B cell (primary cell): ENCODE measurements around the gene GNAI2. TPM values are rescaled to one million over a fixed set of nuclear protein-coding genes. Genes with fewer than 3 reads are reported as not detected.

Source experiments
- ATAC-seq: fragments of 200-7000 bp; cut with Tn5 transposase; one replicate; pipeline ENCODE4 v1.10.0; 2021; ENCODE audit warnings: low read depth, mild to moderate bottlenecking, moderate number of reproducible peaks, moderate library complexity
- CTCF ChIA-PET: fragments of 350-600 bp; sonication (Branson Sonifier 250); formaldehyde crosslinking; loops from one replicate; lab custom pipeline; 2021; ENCODE audit warnings: antibody characterized with exemption, inconsistent platforms; lab: Charles Lee
- POLR2A ChIA-PET: fragments of 350-600 bp; sonication (Branson Sonifier 250); formaldehyde crosslinking; loops from one replicate; lab custom pipeline; 2021; ENCODE audit warnings: antibody characterized with exemption; lab: Charles Lee
- DNase-seq: peaks from one replicate; pipeline ENCODE4 v3.0.0; 2013
- H2AFZ ChIP-seq: 2 replicates; pipeline ENCODE4 v1.6.1; 2012; ENCODE audit warnings: mild to moderate bottlenecking, low read depth, low read length; ENCODE audit not compliant: insufficient read depth, poor library complexity, severe bottlenecking
- H3K27ac ChIP-seq, 2 donors: 1 replicate in 1 of 2; 2 replicates in 1 of 2; pipeline ENCODE4 v1.5.1; 2012 to 2013; ENCODE audit warnings: low read length in 2 of 2, mild to moderate bottlenecking in 2 of 2, moderate library complexity in 1 of 2
- H3K27me3 ChIP-seq, 4 experiments: fragments of 200-600 bp in 1 of 4; sonication (generic) in 1 of 4; replicated peaks in 1 of 4; 1 replicate in 2 of 4; 2 replicates in 2 of 4; pipeline versions ENCODE4 v1.6.1 to v1.7.0; 2013 to 2016; ENCODE audit warnings: low read length in 3 of 4, mild to moderate bottlenecking in 2 of 4, mixed read lengths in 1 of 4, moderate library complexity in 1 of 4; ENCODE audit not compliant: insufficient read depth in 4 of 4, control insufficient read depth in 3 of 4; ENCODE audit errors: control extremely low read depth in 1 of 4
- H3K36me3 ChIP-seq, 2 experiments: replicated peaks in 1 of 2; 1 replicate in 1 of 2; 2 replicates in 1 of 2; pipeline versions ENCODE4 v1.6.1 to v1.7.1; 2013; ENCODE audit warnings: low read length in 1 of 2; ENCODE audit not compliant: insufficient read depth in 2 of 2, control insufficient read depth in 1 of 2; ENCODE audit errors: control extremely low read depth in 1 of 2, extremely low read depth in 1 of 2
- H3K4me1 ChIP-seq, 2 donors: fragments of 200-600 bp in 1 of 2; sonication (generic) in 1 of 2; 1 replicate in 1 of 2; 2 replicates in 1 of 2; pipeline versions ENCODE4 v1.5.1 to v1.6.1; 2013 to 2017; ENCODE audit warnings: low read length in 2 of 2; ENCODE audit not compliant: control insufficient read depth in 2 of 2, insufficient read depth in 2 of 2
- H3K4me2 ChIP-seq: replicated peaks from 2 replicates; pipeline ENCODE3; 2012; ENCODE audit warnings: mild to moderate bottlenecking, low read depth, low read length; ENCODE audit not compliant: poor library complexity, severe bottlenecking
- H3K4me3 ChIP-seq, 5 experiments: fragments of 200-600 bp in 1 of 5; sonication (generic) in 1 of 5; 1 replicate in 3 of 5; 2 replicates in 2 of 5; pipeline versions ENCODE4 v1.5.1 to v1.7.0; 2011 to 2016; ENCODE audit warnings: low read length in 4 of 5, mild to moderate bottlenecking in 4 of 5, low read depth in 2 of 5, control low read depth in 1 of 5, moderate library complexity in 1 of 5; ENCODE audit not compliant: insufficient read depth in 1 of 5; ENCODE audit errors: control extremely low read depth in 1 of 5, extremely low read depth in 1 of 5
- H3K79me2 ChIP-seq: fragments of 200-600 bp; sonication (generic); one replicate; pipeline ENCODE4 v1.6.0; 2016; ENCODE audit warnings: low read length; ENCODE audit not compliant: control insufficient read depth, insufficient read depth
- H3K9ac ChIP-seq: fragments of 200-600 bp; sonication (generic); 2 replicates; pipeline ENCODE4 v1.6.1; 2017; ENCODE audit warnings: mild to moderate bottlenecking, low read length, moderate library complexity
- H3K9me3 ChIP-seq, 3 donors: one replicate each; pipeline versions ENCODE4 v1.6.1 to v1.7.1; 2013; ENCODE audit warnings: low read length in 2 of 3; ENCODE audit not compliant: control insufficient read depth in 2 of 3, insufficient read depth in 1 of 3; ENCODE audit errors: control extremely low read depth in 1 of 3
- H4K20me1 ChIP-seq: 2 replicates; pipeline ENCODE4 v1.6.0; 2012; ENCODE audit warnings: mild to moderate bottlenecking, low read length; ENCODE audit not compliant: insufficient read depth, control insufficient read depth, poor library complexity, severe bottlenecking
- H3K27ac Mint-ChIP-seq: one replicate; pipeline ENCODE4 v1.8.0; 2021; ENCODE audit warnings: mixed read lengths
- H3K27me3 Mint-ChIP-seq: one replicate; pipeline ENCODE4 v1.8.0; 2021; ENCODE audit warnings: mixed read lengths
- H3K4me1 Mint-ChIP-seq: one replicate; pipeline ENCODE4 v1.8.0; 2021; ENCODE audit warnings: mixed read lengths
- H3K4me3 Mint-ChIP-seq: one replicate; pipeline ENCODE4 v1.8.0; 2021; ENCODE audit warnings: mixed read lengths
- H3K9me3 Mint-ChIP-seq: one replicate; pipeline ENCODE4 v1.8.0; 2022; ENCODE audit warnings: mixed read lengths; ENCODE audit not compliant: insufficient read depth
- EZH2 ChIP-seq: IDR thresholded peaks from 2 replicates; pipeline ENCODE4 v1.6.1; 2012; ENCODE audit warnings: borderline replicate concordance, low read depth, mild to moderate bottlenecking, moderate library complexity, low read length; ENCODE audit not compliant: insufficient read depth, poor library complexity, severe bottlenecking
- WGBS: methylation state at CpG from one replicate; pipeline ENCODE4 v1.1.5; 2013; ENCODE audit warnings: missing lambda C conversion rate; ENCODE audit not compliant: insufficient coverage; 5-methylcytosine and 5-hydroxymethylcytosine counted together
- intact Hi-C: fragments of 100-400 bp; cut with micrococcal nuclease; formaldehyde crosslinking; loops from one replicate; pipeline ENCODE4 v1.10.0; 2022
- polyA plus RNA-seq: library from polyadenylated mRNA; depleted of rRNA; stranded (reverse); fragments of >200 nt; gene quantifications from 2 replicates; pipeline ENCODE4 v1.2.3, GENCODE V29; 2012
- total RNA-seq, 2 donors: library from RNA; stranded (reverse); fragments of 120-200 nt in 1 of 2; gene quantifications; 1 replicate in 1 of 2; 2 replicates in 1 of 2; pipeline versions ENCODE4 v1.2.3 to v1.2.4, GENCODE V29; 2013 to 2022
- TF ChIP-seq, protein P1 (sequence below): fragments of 200-600 bp; IDR thresholded peaks from one replicate; pipeline ENCODE4 v1.8.0; 2022; ENCODE audit warnings: antibody characterized with exemption, mild to moderate bottlenecking

The GNAI2 gene
- total and polyA plus RNA-seq, 2 donors (not counting 1 experiment from before 2014, with no cell fraction given) = 302 to 491 TPM

DNA sequence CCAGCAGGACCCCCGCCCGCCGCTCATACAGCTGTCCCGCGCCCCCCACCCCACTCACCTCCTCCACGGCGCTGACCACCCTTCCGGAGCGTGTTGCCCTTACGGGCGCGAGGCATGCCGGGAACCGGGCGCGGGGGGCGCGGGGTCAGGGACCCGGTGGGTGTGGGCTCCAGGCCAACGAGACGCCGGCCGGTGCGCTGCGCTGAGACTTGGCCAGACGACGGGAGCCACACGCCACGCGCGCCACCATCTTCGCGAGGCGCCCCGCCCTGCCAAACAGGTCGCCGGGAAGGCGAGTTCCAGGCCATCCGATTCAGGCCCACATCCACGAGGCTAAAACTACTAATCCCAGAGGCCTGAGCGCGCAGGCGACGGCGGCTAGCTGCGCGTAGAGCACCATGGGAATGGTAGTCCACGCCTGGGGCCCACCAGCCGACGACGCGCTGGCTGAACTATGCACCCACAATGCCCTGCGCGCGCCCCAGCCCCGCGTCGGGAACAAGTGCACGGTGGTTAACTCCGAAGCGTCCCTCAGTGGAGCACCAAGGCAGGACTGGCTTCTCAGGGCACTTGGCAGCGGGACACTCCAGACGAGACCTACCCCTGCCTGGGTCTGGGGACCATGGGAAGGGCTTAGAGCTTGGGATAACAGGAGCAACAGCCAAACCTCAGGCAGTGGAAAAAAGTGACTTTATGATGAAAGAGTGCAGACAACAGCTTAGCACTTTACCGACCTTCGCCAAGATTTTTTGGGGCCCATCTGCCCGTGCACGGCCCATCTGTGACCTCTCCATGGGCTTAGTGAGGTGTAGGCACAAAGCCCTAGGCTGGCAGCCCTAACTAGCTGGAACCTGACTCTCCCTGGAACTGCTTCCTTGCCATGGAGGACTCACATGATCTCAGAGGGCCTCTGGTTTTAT lies 56.4 kb downstream of the GNAI2 start, which contains the start of gene IFRD2:
Gene IFRD2, minus strand, starts transcription at position 271 of the 920 bp plus-strand sequence. Its CDS starts 155 bp downstream, at position 116.
- peak within 1 kb of the TSS; percentile 56 to 94 (median 81) for H3K4me3 ChIP-seq
- peaks cover 11 to 17% of the 10 kb centered on the region in 2 donors for H3K4me1 ChIP-seq
- H3K27me3 Mint-ChIP-seq = no peaks in the 10 kb centered on the region
- H3K36me3 ChIP-seq = peaks cover 0 to 32% of the 10 kb centered on the region in 2 experiments
- peak within 1 kb of the TSS; percentile 100 for H3K4me2 ChIP-seq
- TF ChIP-seq EZH2 = no peak
- TF ChIP-seq, protein P1, sequence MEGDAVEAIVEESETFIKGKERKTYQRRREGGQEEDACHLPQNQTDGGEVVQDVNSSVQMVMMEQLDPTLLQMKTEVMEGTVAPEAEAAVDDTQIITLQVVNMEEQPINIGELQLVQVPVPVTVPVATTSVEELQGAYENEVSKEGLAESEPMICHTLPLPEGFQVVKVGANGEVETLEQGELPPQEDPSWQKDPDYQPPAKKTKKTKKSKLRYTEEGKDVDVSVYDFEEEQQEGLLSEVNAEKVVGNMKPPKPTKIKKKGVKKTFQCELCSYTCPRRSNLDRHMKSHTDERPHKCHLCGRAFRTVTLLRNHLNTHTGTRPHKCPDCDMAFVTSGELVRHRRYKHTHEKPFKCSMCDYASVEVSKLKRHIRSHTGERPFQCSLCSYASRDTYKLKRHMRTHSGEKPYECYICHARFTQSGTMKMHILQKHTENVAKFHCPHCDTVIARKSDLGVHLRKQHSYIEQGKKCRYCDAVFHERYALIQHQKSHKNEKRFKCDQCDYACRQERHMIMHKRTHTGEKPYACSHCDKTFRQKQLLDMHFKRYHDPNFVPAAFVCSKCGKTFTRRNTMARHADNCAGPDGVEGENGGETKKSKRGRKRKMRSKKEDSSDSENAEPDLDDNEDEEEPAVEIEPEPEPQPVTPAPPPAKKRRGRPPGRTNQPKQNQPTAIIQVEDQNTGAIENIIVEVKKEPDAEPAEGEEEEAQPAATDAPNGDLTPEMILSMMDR = no peak
- H3K27ac Mint-ChIP-seq = peak within 1 kb of the TSS; percentile 96
- POLR2A ChIA-PET = interaction anchor here (0.6 to 2.3 kb wide), 10 partner anchors 11 to 175 kb away, joined by 3 to 15 read pairs (median 3); partner anchors contain the start of genes RASSF1, TUSC2 and ZMYND10
- H3K4me1 Mint-ChIP-seq = peaks cover 17% of the 10 kb centered on the region
- DNase-seq (peak; percentile 97), ATAC-seq (peak; percentile 99)
- CTCF ChIA-PET = interaction anchor here (0.8 to 2.0 kb wide), 13 partner anchors 17 to 98 kb away, joined by 3 to 9 read pairs (median 4); partner anchors contain the start of gene RASSF1
- no peaks in the 10 kb centered on the region for H3K9me3 Mint-ChIP-seq
- H3K79me2 ChIP-seq = peaks cover 18% of the 10 kb centered on the region
- peak within 1 kb of the TSS; percentile 93 for H2AFZ ChIP-seq
- no peaks in the 10 kb centered on the region for H4K20me1 ChIP-seq
- H3K27ac ChIP-seq = peak within 1 kb of the TSS; percentile 57 to 85
- intact Hi-C loops = loop anchor here (1.0 to 10.0 kb wide), 7 partner anchors 29 to 1092 kb away; partner anchors contain the start of genes MANF and TMEM115
- H3K27me3 ChIP-seq = no peaks in the 10 kb centered on the region
- H3K4me3 Mint-ChIP-seq = peak within 1 kb of the TSS; percentile 92
- H3K9ac ChIP-seq = peak within 1 kb of the TSS; percentile 95
- H3K9me3 ChIP-seq = no peaks in the 10 kb centered on the region
- 3% methylated on average over 67 of the region's 67 CpGs for WGBS
